Endothelial cell of umbilical vein (primary cell): ENCODE results near the gene PARD3B. TPM values are rescaled to one million over a fixed set of nuclear protein-coding genes. Genes with fewer than 3 reads are reported as not detected.

ENCODE experiments used
- BruUV-seq: library from RNA; stranded (reverse); fragments of 400-500 nt; replicated peaks from 2 replicates; lab custom pipeline; 2021; lab: Mats Ljungman, UMichigan
- CTCF ChIA-PET: fragments of 300-600, 350-600 bp; sonication (Branson Sonifier 250); formaldehyde crosslinking; loops from one replicate; lab custom pipeline; 2021; ENCODE audit warnings: antibody characterized with exemption, inconsistent platforms; lab: Charles Lee
- POLR2A ChIA-PET: fragments of 300-600, 350-600 bp; sonication (Branson Sonifier 250); formaldehyde crosslinking; loops from one replicate; lab custom pipeline; 2021; ENCODE audit warnings: antibody characterized with exemption, inconsistent platforms; lab: Charles Lee
- DNase-seq: peaks from one replicate; pipeline ENCODE4 v3.0.0-alpha.2; 2011; ENCODE audit warnings: low read depth, low spot score
- FAIRE-seq: peaks from 2 replicates; lab custom pipeline; 2011; peaks lifted over from hg19 to GRCh38; lab: Jason Lieb, UNC
- H2AFZ ChIP-seq: 2 replicates; pipeline ENCODE4 v1.6.0; 2012; ENCODE audit warnings: low read depth, low read length, control low read depth, inconsistent platforms
- H3K27ac ChIP-seq: 2 replicates; pipeline ENCODE4 v1.5.1; 2011; ENCODE audit warnings: low read depth, mild to moderate bottlenecking, control low read depth, low read length, moderate library complexity; ENCODE audit not compliant: insufficient read depth
- H3K27me3 ChIP-seq, 2 experiments: 2 replicates each; pipeline versions ENCODE4 v1.6.0 to v1.6.1; 2011; ENCODE audit warnings: low read length in 2 of 2, mixed read lengths in 1 of 2; ENCODE audit not compliant: control insufficient read depth in 2 of 2, insufficient read depth in 2 of 2
- H3K36me3 ChIP-seq, 2 experiments: 2 replicates in 1 of 2; 3 replicates in 1 of 2; pipeline ENCODE4 v1.5.1; 2011; ENCODE audit warnings: low read length in 2 of 2, mild to moderate bottlenecking in 1 of 2, moderate library complexity in 1 of 2; ENCODE audit not compliant: control insufficient read depth in 2 of 2, insufficient read depth in 2 of 2; ENCODE audit errors: extremely low read depth in 1 of 2
- H3K4me1 ChIP-seq: 3 replicates; pipeline ENCODE4 v1.5.1; 2011; ENCODE audit warnings: mild to moderate bottlenecking, low read length; ENCODE audit not compliant: control insufficient read depth, insufficient read depth; ENCODE audit errors: extremely low read depth
- H3K4me2 ChIP-seq: 2 replicates; pipeline ENCODE4 v1.6.1; 2011; ENCODE audit warnings: low read length, control low read depth, mixed read lengths; ENCODE audit not compliant: insufficient read depth
- H3K4me3 ChIP-seq, 3 experiments: fragments of 200-600 bp in 1 of 3; sonication (generic), shearing (Covaris generic) in 1 of 3; replicated peaks in 1 of 3; 2 replicates each; pipeline ENCODE4 v1.5.1; 2011 to 2016; ENCODE audit warnings: control low read depth in 3 of 3, low read length in 3 of 3, mild to moderate bottlenecking in 2 of 3, inconsistent platforms in 1 of 3, low read depth in 1 of 3, moderate library complexity in 1 of 3; ENCODE audit not compliant: insufficient read depth in 1 of 3
- H3K79me2 ChIP-seq: 2 replicates; pipeline ENCODE4 v1.6.0; 2012; ENCODE audit warnings: low read length, inconsistent platforms; ENCODE audit not compliant: control insufficient read depth, insufficient read depth
- H3K9ac ChIP-seq: replicated peaks from 2 replicates; pipeline ENCODE3; 2011; ENCODE audit warnings: low read length, control low read depth; ENCODE audit not compliant: insufficient read depth; ENCODE audit errors: extremely low read depth
- H3K9me1 ChIP-seq: replicated peaks from 3 replicates; pipeline ENCODE4 v1.6.0; 2011; ENCODE audit warnings: mild to moderate bottlenecking, low read length; ENCODE audit not compliant: control insufficient read depth, insufficient read depth; ENCODE audit errors: extremely low read depth
- H3K9me3 ChIP-seq: replicated peaks from 2 replicates; pipeline ENCODE4 v1.5.1; 2012; ENCODE audit warnings: low read length, inconsistent platforms; ENCODE audit not compliant: control insufficient read depth, insufficient read depth
- H4K20me1 ChIP-seq: replicated peaks from 2 replicates; pipeline ENCODE3; 2011; ENCODE audit warnings: mild to moderate bottlenecking, low read length; ENCODE audit not compliant: control insufficient read depth, insufficient read depth; ENCODE audit errors: extremely low read depth
- EZH2 ChIP-seq: IDR thresholded peaks from 2 replicates; pipeline ENCODE4 v1.6.1; 2012; ENCODE audit warnings: borderline replicate concordance, low read depth, mild to moderate bottlenecking, moderate library complexity, low read length, inconsistent platforms; ENCODE audit not compliant: severe bottlenecking
- FOS ChIP-seq: IDR thresholded peaks from 2 replicates; pipeline ENCODE4 v1.6.1; 2011; ENCODE audit warnings: mild to moderate bottlenecking, low read length, moderate library complexity, borderline replicate concordance; ENCODE audit not compliant: insufficient read depth
- GATA2 ChIP-seq: IDR thresholded peaks from 2 replicates; pipeline ENCODE4 v1.7.0; 2011; ENCODE audit warnings: low read depth, mild to moderate bottlenecking, moderate library complexity, mixed read lengths, low read length; ENCODE audit not compliant: insufficient read length, insufficient read depth
- JUN ChIP-seq: IDR thresholded peaks from 2 replicates; pipeline ENCODE4 v1.6.1; 2011; ENCODE audit warnings: borderline replicate concordance, low read depth; ENCODE audit not compliant: insufficient read length, insufficient read depth
- MYC ChIP-seq: IDR thresholded peaks from one replicate; pipeline ENCODE4 v1.6.1; 2011; ENCODE audit warnings: mild to moderate bottlenecking, low read depth, low read length
- POLR2A ChIP-seq: IDR thresholded peaks from 2 replicates; pipeline ENCODE4 v1.6.1; 2012; ENCODE audit warnings: low read depth, mild to moderate bottlenecking, control low read depth, low read length
- POLR2AphosphoS5 ChIP-seq: IDR thresholded peaks from 2 replicates; pipeline ENCODE4 v1.6.1; 2012; ENCODE audit warnings: low read depth, mild to moderate bottlenecking, control low read depth, low read length, moderate library complexity; ENCODE audit not compliant: insufficient read depth
- dilution Hi-C: fragments of 300-500 bp; cut with MboI; formaldehyde crosslinking; loops from one replicate; pipeline ENCODE4 v1.15.0; 2019; ENCODE audit warnings: low sequenced_read_pairs; ENCODE audit not compliant: extremely low pct_ligation_motif_present
- intact Hi-C: fragments of 100-400 bp; cut with micrococcal nuclease; formaldehyde crosslinking; loops from one replicate; pipeline ENCODE4 v1.10.0; 2022
- polyA plus RNA-seq, 4 experiments: library from polyadenylated mRNA; depleted of rRNA in 3 of 4; stranded (reverse) in 3 of 4; unstranded in 1 of 4; fragments of >200 nt; gene quantifications; 2 replicates each; pipeline versions ENCODE4 v1.2.1 to v1.2.3, GENCODE V29; 2011 to 2012; ENCODE audit warnings: missing spikeins in 1 of 4
- total RNA-seq: library from RNA; stranded (reverse); gene quantifications from 2 replicates; pipeline ENCODE4 v1.2.3, GENCODE V29; 2021
- TF ChIP-seq, protein P1 (sequence below), 2 donors: IDR thresholded peaks; 1 replicate in 1 of 2; 2 replicates in 1 of 2; pipeline ENCODE4 v1.5.1; 2011; ENCODE audit warnings: low read length in 2 of 2, mild to moderate bottlenecking in 2 of 2, moderate library complexity in 2 of 2, control low read depth in 1 of 2, inconsistent platforms in 1 of 2, low read depth in 1 of 2; ENCODE audit not compliant: insufficient read depth in 1 of 2; ENCODE audit errors: extremely low read depth in 1 of 2
- TF ChIP-seq, protein P2 (sequence below): IDR thresholded peaks from 2 replicates; pipeline ENCODE4 v1.6.1; 2011; ENCODE audit not compliant: insufficient read depth, insufficient read length

Gene PARD3B
- total and polyA plus RNA-seq, 2 donors (not counting 3 experiments of a cell fraction or from before 2014, with no cell fraction given): 2.2 to 30.9 TPM

DNA sequence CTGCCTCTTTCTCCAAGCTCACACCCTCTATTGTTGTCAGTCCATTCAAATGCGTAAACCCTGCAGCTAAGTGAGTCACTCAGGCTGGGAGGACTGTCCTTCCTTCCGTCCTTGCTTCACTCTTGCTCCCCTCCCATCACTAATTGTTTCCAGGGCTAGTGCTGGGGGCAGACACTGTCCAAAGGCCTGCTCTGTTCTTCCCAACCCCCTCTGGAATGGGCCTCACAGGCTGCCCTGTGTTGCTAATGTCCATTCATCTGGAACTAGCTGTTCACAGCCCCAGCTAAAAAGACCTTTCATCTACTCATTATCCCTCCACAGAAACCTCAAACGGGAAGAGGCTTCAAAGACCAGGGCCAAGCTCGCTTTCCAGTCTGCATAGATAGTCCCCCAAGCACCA, 1105.2 kb downstream of the PARD3B start:
- ChIA-PET POLR2A (no interaction called here), CTCF (interaction anchor here (0.8 to 1.3 kb wide), 2 partner anchors 10 to 1390 kb away, joined by 5 to 6 read pairs; no protein-coding TSS in a partner anchor)
- no peaks in the 10 kb centered on the region for H3K9me3 ChIP-seq
- no peak overlapping the region for H2AFZ ChIP-seq
- DNase-seq (peak; percentile 29), FAIRE-seq (peak; percentile 85)
- no peak overlapping the region for H3K27ac ChIP-seq
- BruUV-seq: no TSS peak
- H3K9me1 ChIP-seq: no peaks in the 10 kb centered on the region
- no peaks in the 10 kb centered on the region for H4K20me1 ChIP-seq
- H3K9ac ChIP-seq: no peak overlapping the region
- peaks cover 0 to under 1% of the 10 kb centered on the region in 2 experiments for H3K27me3 ChIP-seq
- intact Hi-C loops (no loop called here), dilution Hi-C loops (no loop called here)
- H3K36me3 ChIP-seq: no peaks in the 10 kb centered on the region
- H3K4me2 ChIP-seq: no peak overlapping the region
- peaks cover 3% of the 10 kb centered on the region for H3K4me1 ChIP-seq
- TF ChIP-seq FOS: peak; percentile 68
- no peak for TF ChIP-seq GATA2
- TF ChIP-seq, protein P1, sequence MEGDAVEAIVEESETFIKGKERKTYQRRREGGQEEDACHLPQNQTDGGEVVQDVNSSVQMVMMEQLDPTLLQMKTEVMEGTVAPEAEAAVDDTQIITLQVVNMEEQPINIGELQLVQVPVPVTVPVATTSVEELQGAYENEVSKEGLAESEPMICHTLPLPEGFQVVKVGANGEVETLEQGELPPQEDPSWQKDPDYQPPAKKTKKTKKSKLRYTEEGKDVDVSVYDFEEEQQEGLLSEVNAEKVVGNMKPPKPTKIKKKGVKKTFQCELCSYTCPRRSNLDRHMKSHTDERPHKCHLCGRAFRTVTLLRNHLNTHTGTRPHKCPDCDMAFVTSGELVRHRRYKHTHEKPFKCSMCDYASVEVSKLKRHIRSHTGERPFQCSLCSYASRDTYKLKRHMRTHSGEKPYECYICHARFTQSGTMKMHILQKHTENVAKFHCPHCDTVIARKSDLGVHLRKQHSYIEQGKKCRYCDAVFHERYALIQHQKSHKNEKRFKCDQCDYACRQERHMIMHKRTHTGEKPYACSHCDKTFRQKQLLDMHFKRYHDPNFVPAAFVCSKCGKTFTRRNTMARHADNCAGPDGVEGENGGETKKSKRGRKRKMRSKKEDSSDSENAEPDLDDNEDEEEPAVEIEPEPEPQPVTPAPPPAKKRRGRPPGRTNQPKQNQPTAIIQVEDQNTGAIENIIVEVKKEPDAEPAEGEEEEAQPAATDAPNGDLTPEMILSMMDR (IDR thresholded peaks at IDR 0.05; ENCODE audit: extremely low read depth in 1 of 2, insufficient read depth in 1 of 2, low read depth in 1 of 2, low read length in 2 of 2): no peak
- TF ChIP-seq JUN: peak; percentile 27
- H3K4me3 ChIP-seq: no peak overlapping the region
- H3K79me2 ChIP-seq: no peaks in the 10 kb centered on the region

DNA sequence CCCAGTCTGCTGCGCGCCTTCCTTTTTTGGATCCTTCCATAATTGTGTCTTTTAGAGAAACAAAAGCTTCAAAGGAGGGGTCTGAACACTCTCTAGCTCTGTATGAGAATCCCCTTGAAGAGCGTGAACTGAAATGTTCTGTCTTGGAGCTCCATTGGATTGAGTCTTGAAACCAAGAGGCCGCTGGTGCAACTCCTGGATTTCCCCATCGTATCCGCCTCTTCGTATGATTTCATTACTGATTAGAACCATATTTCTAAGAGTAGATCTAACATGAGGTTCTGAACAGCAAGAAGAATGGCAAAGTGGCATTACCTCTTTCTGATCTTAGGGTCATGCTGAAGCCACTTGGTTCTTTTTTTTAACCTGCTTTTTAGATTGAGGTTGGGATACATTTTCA, 1105.7 kb downstream of the PARD3B start:
- H3K4me2 ChIP-seq: no peak overlapping the region
- no peaks in the 10 kb centered on the region for H3K36me3 ChIP-seq
- no peak overlapping the region for H3K27ac ChIP-seq
- no peaks in the 10 kb centered on the region for H3K9me1 ChIP-seq
- TF ChIP-seq, protein P1 (IDR thresholded peaks at IDR 0.05; ENCODE audit: extremely low read depth in 1 of 2, insufficient read depth in 1 of 2, low read depth in 1 of 2, low read length in 2 of 2): no peak
- no peak for TF ChIP-seq FOS
- TF ChIP-seq POLR2A: no peak
- no peak for TF ChIP-seq MYC
- TF ChIP-seq POLR2AphosphoS5: no peak
- TF ChIP-seq, protein P2, sequence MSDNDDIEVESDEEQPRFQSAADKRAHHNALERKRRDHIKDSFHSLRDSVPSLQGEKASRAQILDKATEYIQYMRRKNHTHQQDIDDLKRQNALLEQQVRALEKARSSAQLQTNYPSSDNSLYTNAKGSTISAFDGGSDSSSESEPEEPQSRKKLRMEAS: no peak
- TF ChIP-seq GATA2: no peak
- no peak for TF ChIP-seq EZH2
- TF ChIP-seq JUN: no peak
- no peaks in the 10 kb centered on the region for H3K9me3 ChIP-seq
- dilution Hi-C loops (no loop called here), intact Hi-C loops (no loop called here)
- no peaks in the 10 kb centered on the region for H4K20me1 ChIP-seq
- CTCF ChIA-PET: interaction anchor here (0.8 to 1.3 kb wide), 2 partner anchors 9 to 1391 kb away, joined by 5 to 6 read pairs; no protein-coding TSS in a partner anchor
- H3K79me2 ChIP-seq: no peaks in the 10 kb centered on the region
- H3K9ac ChIP-seq: no peak overlapping the region
- no peak overlapping the region for H3K4me3 ChIP-seq
- no peak for DNase-seq
- FAIRE-seq: no peak
- H3K4me1 ChIP-seq: peaks cover 3% of the 10 kb centered on the region
- POLR2A ChIA-PET: no interaction called here
- H2AFZ ChIP-seq: no peak overlapping the region
- H3K27me3 ChIP-seq: no peaks in the 10 kb centered on the region
- BruUV-seq: no TSS peak
